Cardiac muscle cell (in vitro differentiated cells and primary cell): ENCODE measurements around the gene CLDN4. TPM values are rescaled to one million over a fixed set of nuclear protein-coding genes. Genes with fewer than 3 reads are reported as not detected.
"Not testable (repeated sequence)": the region's sequence is repeated elsewhere in the genome, so short reads cannot be mapped to it uniquely, and the experiment has no call there.

Experiments
- DNase-seq, 2 donors: peaks; one replicate each; pipeline versions ENCODE4 v3.0.0 to v3.0.0-alpha.2; 2010 to 2017; ENCODE audit warnings: low read depth in 1 of 2, low spot score in 1 of 2
- H3K27ac ChIP-seq: fragments of 200-600 bp; sonication (generic); 2 replicates; pipeline ENCODE4 v1.5.1; 2016
- H3K27me3 ChIP-seq: fragments of 200-600 bp; sonication (generic); 2 replicates; pipeline ENCODE4 v1.6.0; 2016; ENCODE audit warnings: control low read depth
- H3K36me3 ChIP-seq: fragments of 200-600 bp; sonication (generic); 2 replicates; pipeline ENCODE4 v1.5.1; 2016; ENCODE audit warnings: control low read depth
- H3K4me1 ChIP-seq: fragments of 200-600 bp; sonication (generic); 2 replicates; pipeline ENCODE4 v1.8.1; 2017; ENCODE audit warnings: low read depth, mild to moderate bottlenecking, mixed run types
- H3K4me3 ChIP-seq: fragments of 200-600 bp; sonication (generic); 2 replicates; pipeline ENCODE4 v1.5.1; 2016; ENCODE audit warnings: mild to moderate bottlenecking
- H3K9me3 ChIP-seq: fragments of 200-600 bp; sonication (generic); 2 replicates; pipeline ENCODE4 v1.5.1; 2017; ENCODE audit warnings: low read depth, mild to moderate bottlenecking, control low read depth
- polyA plus RNA-seq: library from polyadenylated mRNA; unstranded; fragments of >200 nt; fragmentation: Nextera tagmentation; extraction: Ambion mirVana; gene quantifications from 2 replicates; pipeline ENCODE4 v1.2.1, GENCODE V29; 2016
- total RNA-seq: library from RNA; depleted of rRNA; stranded (reverse); fragments of >200 nt; gene quantifications from 2 replicates; pipeline ENCODE4 v1.2.3, GENCODE V29; 2016
- TF ChIP-seq, protein P1 (sequence below): IDR thresholded peaks from 2 replicates; pipeline ENCODE4 v1.5.1; 2012; ENCODE audit warnings: low read depth, mild to moderate bottlenecking, low read length

CLDN4 gene
- total and polyA plus RNA-seq, 2 experiments from 2014 or later: 0.48 to 1.9 TPM

DNA sequence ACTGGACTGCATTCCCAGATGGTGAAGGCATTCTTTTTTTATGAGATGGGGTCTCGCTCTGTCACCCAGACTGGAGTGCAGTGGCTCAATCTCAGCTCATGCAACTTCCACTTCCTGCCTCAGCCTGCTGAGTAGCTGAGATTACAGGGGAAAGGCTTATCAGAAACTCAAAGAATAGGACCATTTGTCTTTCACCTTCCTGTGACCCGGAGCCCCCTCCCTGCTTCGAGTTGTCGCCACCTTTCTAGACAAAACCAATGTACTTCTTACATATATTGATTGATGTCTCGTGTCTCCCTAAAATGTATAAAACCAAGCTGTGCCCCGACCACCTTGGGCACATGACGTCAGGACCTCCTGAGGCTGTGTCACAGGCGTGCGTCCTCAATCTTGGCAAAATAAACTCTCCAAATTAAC is 13.3 kb downstream of the CLDN4 start:
- TF ChIP-seq, protein P1, sequence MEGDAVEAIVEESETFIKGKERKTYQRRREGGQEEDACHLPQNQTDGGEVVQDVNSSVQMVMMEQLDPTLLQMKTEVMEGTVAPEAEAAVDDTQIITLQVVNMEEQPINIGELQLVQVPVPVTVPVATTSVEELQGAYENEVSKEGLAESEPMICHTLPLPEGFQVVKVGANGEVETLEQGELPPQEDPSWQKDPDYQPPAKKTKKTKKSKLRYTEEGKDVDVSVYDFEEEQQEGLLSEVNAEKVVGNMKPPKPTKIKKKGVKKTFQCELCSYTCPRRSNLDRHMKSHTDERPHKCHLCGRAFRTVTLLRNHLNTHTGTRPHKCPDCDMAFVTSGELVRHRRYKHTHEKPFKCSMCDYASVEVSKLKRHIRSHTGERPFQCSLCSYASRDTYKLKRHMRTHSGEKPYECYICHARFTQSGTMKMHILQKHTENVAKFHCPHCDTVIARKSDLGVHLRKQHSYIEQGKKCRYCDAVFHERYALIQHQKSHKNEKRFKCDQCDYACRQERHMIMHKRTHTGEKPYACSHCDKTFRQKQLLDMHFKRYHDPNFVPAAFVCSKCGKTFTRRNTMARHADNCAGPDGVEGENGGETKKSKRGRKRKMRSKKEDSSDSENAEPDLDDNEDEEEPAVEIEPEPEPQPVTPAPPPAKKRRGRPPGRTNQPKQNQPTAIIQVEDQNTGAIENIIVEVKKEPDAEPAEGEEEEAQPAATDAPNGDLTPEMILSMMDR: no peak
- no peak for DNase-seq
- H3K9me3 ChIP-seq: no peaks in the 10 kb centered on the region
- H3K4me3 ChIP-seq: no peak overlapping the region
- H3K36me3 ChIP-seq: no peaks in the 10 kb centered on the region
- peaks cover 13% of the 10 kb centered on the region for H3K4me1 ChIP-seq
- H3K27ac ChIP-seq: peak overlapping the region; percentile 70
- H3K27me3 ChIP-seq: no peaks in the 10 kb centered on the region

DNA sequence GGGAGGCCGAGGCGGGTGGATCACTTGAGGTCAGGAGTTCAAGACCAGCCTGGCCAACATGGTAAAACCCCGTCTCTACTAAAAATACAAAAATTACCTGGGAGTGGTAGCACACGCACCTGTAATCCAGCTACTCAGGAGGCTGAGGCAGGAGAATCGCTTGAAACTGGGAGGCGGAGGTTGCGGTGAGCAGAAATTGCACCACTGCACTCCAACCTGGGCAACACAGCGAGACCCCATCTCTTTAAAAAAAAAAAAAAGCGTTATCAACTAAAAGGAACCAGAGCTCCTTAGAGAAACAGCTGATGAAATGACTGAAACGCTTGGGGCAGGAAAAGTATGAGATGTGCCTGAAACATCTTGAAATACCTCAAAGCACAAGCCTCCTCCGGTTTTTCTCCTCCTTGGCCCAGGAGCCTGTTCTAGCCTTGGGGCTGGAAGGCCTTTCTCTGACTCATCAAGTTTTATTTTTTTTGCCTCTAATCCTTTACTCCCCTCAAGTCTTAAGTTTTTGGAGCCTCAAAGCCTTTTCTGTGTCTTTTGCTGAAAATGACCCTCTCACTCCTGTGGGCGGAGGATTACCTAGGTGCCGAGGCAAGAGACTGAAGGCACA is 14.2 kb downstream of the CLDN4 start:
- TF ChIP-seq, protein P1: no peak
- DNase-seq: peak in 1 of 2 donors; percentile 61
- no peak overlapping the region for H3K4me3 ChIP-seq
- no peaks in the 10 kb centered on the region for H3K36me3 ChIP-seq
- peaks cover 13% of the 10 kb centered on the region for H3K4me1 ChIP-seq
- H3K27me3 ChIP-seq: no peaks in the 10 kb centered on the region
- H3K27ac ChIP-seq: no peak overlapping the region
- H3K9me3 ChIP-seq: no peaks in the 10 kb centered on the region

DNA sequence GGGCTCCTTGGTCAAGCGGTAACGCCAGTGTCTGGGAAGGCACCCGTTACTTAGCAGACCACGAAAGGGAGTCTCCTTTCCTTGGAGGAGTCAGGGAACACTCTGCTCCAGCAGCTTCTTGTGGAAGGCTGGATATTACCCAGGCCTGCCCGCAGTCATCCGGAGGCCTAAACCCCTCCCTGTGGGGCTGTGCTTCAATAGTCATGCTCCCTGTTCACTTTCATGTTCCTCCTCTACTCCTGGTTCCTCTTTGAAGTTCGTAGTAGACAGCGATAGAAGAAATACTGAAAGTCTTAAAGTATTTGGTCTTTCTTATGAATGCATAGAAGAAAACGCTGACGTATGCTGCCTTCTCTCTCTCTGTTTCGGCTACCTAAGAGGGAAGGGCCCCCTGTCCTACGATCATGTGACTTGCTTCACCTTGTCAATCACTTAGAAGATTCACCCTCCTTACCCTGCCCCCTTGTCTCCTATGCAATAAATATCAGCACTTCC is 15.0 kb downstream of the CLDN4 start:
- not testable (repeated sequence) for H3K27me3 ChIP-seq, H3K9me3 ChIP-seq, H3K4me3 ChIP-seq, H3K36me3 ChIP-seq
- Histone ChIP-seq H3K4me1 (peaks cover 13% of the 10 kb centered on the region), H3K27ac (peak overlapping the region; percentile 26)
- DNase-seq: peak in 1 of 2 donors; percentile 64

DNA sequence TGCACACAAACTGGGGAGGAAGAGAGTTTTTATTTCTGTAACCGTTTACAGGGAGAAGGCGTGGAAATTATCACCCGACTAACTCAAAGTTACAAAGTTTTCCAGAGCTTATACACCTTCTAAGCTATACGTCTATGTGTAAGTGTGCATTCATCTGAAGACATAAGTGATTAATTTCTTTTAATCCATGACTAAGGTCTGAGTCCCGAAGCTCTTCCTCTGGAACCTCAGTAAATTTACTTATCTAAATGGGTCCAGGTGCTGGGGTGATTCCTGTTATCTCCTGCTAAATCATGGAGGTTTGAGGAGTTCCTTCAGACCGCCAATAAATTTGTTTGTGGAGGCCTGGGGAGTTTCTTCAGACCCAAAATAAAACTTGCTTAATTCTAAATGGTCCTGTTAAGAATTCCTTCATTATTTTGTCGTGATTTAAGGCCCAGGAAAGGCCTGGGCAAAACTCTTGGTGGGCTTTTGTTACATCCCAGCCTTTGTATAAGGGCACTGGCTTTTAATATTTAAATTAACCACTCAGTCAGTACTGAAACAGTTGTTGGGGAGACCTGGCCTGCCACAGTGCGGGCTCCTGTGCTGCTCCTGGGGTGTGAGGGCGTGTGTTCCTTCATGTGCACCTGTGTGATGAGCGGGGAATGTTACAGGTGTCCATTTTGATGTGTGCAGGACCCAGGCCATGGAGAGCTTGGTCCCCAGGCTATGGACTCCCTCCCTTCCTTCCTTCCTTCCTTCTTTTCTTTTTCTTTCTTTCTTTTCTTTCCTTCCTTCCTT is 17.3 kb downstream of the CLDN4 start:
- no peak overlapping the region for H3K27ac ChIP-seq
- no peaks in the 10 kb centered on the region for H3K36me3 ChIP-seq
- H3K4me1 ChIP-seq: peaks cover 10% of the 10 kb centered on the region
- no peak overlapping the region for H3K4me3 ChIP-seq
- DNase-seq: no peak
- H3K27me3 ChIP-seq: no peaks in the 10 kb centered on the region
- no peaks in the 10 kb centered on the region for H3K9me3 ChIP-seq
- TF ChIP-seq, protein P1: no peak

DNA sequence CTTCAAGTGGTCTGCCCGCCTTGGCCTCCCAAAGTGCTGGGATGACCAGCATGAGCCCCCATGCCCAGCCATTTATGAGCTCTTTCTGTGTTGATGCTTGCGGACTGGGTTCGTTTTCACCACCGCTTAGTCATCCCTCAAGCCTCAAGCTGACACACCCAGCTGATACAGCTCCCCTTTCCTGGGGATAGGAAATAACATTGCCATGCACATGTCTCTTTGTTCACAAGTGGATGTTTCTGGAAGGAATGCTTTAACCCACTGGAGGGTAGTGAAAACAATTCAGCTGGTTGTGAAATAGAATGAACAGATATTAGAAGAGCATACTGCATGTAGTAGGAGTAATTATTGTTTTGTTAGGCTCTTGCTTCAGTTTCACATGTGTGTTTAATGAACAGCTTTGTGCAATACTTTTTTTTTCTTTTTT is 20.0 kb downstream of the CLDN4 start:
- TF ChIP-seq, protein P1: no peak
- peaks cover 2% of the 10 kb centered on the region for H3K27me3 ChIP-seq
- peaks cover 3% of the 10 kb centered on the region for H3K4me1 ChIP-seq
- H3K9me3 ChIP-seq: no peaks in the 10 kb centered on the region
- H3K36me3 ChIP-seq: no peaks in the 10 kb centered on the region
- H3K4me3 ChIP-seq: no peak overlapping the region
- no peak overlapping the region for H3K27ac ChIP-seq
- peak in 1 of 2 donors; percentile 97 for DNase-seq
